T-helper 2 cell treated with Interferon-gamma antibody and Interleukin-4, amounts not matched to agents 5 μg/mL and 100 μg/mL, for 36 hours (primary cell): Measurements from ENCODE around the gene ULK1.

ENCODE experiments used
- DNase-seq: peaks from one replicate; pipeline ENCODE4 v3.0.0; 2021; ENCODE audit warnings: low spot score
- H3K27ac Mint-ChIP-seq: one replicate; pipeline ENCODE4 v1.8.0; 2021; ENCODE audit warnings: mild to moderate bottlenecking, mixed read lengths
- H3K27me3 Mint-ChIP-seq: one replicate; pipeline ENCODE4 v1.8.0; 2021; ENCODE audit warnings: low read depth, mixed read lengths
- H3K36me3 Mint-ChIP-seq: one replicate; pipeline ENCODE4 v1.8.0; 2021; ENCODE audit warnings: low read depth, mixed read lengths
- H3K4me1 Mint-ChIP-seq: one replicate; pipeline ENCODE4 v1.8.0; 2021; ENCODE audit warnings: low read depth, mixed read lengths
- H3K4me3 Mint-ChIP-seq: one replicate; pipeline ENCODE4 v1.8.0; 2022; ENCODE audit warnings: mild to moderate bottlenecking, moderate library complexity, mixed read lengths
- H3K9me3 Mint-ChIP-seq: one replicate; pipeline ENCODE4 v1.8.0; 2021; ENCODE audit warnings: mixed read lengths

The ULK1 gene

DNA sequence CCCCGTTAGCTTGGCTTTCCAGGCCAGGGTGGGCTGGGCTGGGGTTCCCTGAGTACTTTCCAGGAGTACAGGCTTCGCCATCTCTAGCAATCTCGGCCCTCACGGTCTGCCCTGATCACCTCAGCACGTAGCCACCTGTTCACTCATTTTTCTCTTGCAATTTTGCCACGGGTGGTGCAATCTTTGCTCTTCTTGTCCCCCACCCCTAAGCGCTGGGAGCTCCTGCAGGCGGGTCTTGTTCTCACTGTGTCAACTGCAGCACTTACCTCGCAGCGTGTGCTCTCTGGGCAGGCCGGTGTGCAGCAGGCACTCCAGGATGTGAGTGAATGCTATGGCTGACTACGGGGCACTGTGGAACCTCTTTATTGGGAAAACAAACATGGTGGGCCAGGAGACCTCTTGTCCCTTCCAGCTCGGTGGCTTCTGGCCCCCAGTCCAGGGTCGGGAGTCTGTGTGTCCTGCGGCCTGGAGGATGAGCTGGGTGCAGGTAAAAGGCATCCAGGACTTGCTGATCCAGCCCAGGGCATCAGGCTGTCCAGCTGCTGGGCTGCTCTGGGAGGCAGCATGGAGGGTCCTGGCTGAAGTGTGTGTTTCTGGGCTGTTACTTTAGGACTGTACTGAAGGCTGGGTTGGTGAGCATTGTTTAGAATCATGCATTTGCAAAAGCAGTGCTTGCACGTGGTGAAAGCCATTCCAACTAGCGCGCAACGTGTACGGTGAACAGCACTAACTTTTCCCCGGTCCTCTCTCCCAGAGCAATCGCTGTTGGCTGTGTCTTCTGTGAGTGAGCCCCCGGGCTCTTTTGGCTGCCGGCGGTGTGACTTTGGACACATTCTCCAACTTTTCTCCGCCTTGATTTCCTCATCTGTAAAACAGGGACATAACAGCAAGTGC lies 1.5 kb upstream of the ULK1 start:
- Mint-ChIP-seq H3K4me3 (no peak overlapping the region), H3K9me3 (no peaks in the 10 kb centered on the region), H3K27ac (no peak overlapping the region), H3K27me3 (peaks cover 6% of the 10 kb centered on the region), H3K4me1 (peaks cover 7% of the 10 kb centered on the region), H3K36me3 (no peaks in the 10 kb centered on the region)
- DNase-seq = no peak

DNA sequence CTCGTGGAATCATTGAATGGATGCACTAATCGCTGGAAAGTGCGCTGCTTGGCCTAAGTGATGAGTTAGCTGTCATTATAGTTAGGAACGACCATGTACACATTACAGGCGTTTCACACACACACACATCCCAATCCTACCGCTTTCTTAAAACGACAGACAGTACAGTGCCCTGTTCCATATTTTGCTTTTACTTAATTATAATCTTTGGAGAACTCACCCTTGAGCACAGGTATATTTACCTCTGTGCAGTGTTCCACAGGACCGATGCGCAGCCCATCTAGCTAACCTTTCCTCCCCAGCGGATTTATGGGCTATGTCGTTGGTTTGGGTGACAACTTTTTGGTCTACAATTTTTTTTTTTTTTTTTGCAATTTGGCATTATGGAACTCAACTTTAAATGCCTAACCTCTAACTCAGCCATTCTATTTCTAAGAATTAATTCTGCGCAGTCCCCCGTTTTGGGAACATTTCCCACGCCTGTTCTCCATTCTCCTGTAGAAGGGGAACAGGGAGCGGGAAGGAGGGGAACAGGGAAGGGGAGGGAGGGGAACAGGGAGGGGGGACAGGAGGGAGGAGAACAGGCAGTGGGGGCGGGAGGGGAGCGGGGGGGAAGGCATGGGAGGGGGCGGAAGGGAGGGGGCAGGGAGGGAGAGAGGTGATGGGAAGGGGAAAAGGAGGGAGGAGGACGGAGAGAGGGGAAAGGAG lies 663 bp upstream of the ULK1 start:
- H3K4me3 Mint-ChIP-seq = no peak overlapping the region
- H3K27me3 Mint-ChIP-seq = peaks cover 3% of the 10 kb centered on the region
- DNase-seq = no peak
- H3K36me3 Mint-ChIP-seq = no peaks in the 10 kb centered on the region
- no peaks in the 10 kb centered on the region for H3K9me3 Mint-ChIP-seq
- H3K4me1 Mint-ChIP-seq = peaks cover 7% of the 10 kb centered on the region
- H3K27ac Mint-ChIP-seq = peak overlapping the region; percentile 19

DNA sequence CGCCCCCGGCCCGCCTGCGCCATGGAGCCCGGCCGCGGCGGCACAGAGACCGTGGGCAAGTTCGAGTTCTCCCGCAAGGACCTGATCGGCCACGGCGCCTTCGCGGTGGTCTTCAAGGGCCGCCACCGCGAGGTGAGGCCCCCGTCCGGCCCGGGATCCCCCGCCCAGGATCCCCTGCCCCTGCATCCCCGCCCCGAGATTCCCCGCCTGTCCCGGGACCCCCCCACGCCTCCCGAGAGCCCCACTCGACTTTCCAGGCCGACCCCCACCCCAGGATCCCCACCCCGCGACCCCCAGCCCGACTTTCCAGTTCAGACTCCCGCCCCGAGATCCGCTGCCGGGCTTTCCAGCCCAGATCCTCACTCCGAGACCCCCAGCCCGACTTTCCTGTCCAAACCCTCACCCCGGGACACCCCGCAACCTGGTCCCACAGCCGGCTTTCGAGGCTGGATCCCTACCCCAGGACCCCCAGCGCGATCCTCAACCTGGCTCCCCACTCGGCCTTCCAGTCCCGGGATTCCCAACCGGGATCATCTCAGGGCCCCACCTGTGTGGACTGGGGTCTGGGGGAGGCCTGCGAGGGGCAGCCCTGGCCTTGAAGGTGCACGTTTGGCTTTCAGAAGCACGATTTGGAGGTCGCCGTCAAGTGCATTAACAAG lies 688 bp downstream of the ULK1 start:
- Mint-ChIP-seq H3K4me1 (peaks cover 7% of the 10 kb centered on the region), H3K9me3 (no peaks in the 10 kb centered on the region), H3K4me3 (peak overlapping the region; percentile 85), H3K27me3 (no peaks in the 10 kb centered on the region), H3K36me3 (no peaks in the 10 kb centered on the region), H3K27ac (peak overlapping the region; percentile 89)
- peak; percentile 16 for DNase-seq

DNA sequence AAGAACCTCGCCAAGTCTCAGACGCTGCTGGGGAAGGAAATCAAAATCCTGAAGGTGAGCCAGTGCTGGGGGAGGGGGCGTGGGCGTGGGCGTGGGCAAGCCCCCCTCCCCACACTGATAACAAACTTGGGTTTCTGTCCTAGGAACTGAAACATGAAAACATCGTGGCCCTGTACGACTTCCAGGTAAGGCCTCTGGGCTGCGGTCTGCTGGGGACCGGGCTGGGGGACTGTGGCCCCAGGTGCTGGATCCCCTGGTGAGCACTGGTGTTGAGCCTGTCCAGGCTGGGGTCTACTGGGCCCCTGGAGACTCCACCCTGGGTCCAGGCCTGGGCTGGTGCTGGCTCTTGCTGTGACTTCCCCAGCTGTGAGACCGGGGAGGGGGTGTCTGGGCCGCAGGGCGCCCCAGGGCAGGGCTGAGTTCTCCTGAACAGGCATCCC lies 1.2 kb downstream of the ULK1 start:
- DNase-seq = no peak
- peak overlapping the region; percentile 89 for H3K27ac Mint-ChIP-seq
- no peaks in the 10 kb centered on the region for H3K36me3 Mint-ChIP-seq
- H3K4me1 Mint-ChIP-seq = peaks cover 7% of the 10 kb centered on the region
- no peaks in the 10 kb centered on the region for H3K9me3 Mint-ChIP-seq
- peak overlapping the region; percentile 85 for H3K4me3 Mint-ChIP-seq
- H3K27me3 Mint-ChIP-seq = no peaks in the 10 kb centered on the region

DNA sequence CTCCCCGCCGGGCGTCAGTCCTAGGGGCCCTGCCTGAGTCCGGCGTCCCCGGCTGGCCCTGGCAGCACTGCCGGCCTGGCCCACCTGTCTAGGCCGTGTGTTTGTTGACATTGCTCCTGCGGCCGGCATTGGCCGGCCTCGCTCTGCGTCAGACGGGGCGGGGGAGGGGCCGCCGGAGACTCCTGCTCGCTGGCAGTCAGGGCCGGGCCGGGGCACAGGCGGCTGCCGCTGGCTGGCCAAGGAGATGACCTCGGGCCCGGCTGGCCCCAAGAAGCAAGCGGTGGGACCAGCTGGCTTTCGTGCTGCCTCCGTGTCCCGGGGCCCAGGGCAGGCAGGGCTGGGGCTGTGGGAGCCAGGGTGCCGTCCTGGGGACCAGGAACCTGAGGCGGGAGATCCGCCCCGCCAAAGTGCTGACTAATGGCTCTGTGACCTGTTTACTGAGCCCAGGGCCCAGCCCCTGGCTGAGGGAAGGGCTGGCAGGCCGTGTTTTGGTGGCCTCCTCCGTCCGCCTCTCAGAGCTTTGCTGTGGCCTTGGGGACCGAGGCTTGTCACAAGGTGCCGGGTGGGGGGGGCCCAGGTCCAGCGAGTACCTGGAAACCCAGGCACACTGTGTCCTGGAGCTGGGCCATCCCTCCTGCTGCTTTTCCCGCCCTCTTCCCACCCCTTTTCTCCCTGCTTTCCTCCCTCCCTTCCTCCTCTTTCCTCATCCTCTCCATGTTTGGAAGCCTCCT lies 1.8 kb downstream of the ULK1 start:
- H3K27me3 Mint-ChIP-seq = no peaks in the 10 kb centered on the region
- peaks cover 7% of the 10 kb centered on the region for H3K4me1 Mint-ChIP-seq
- no peaks in the 10 kb centered on the region for H3K36me3 Mint-ChIP-seq
- H3K9me3 Mint-ChIP-seq = no peaks in the 10 kb centered on the region
- H3K4me3 Mint-ChIP-seq = peak overlapping the region; percentile 85
- peak; percentile 75 for DNase-seq
- H3K27ac Mint-ChIP-seq = peak overlapping the region; percentile 89

DNA sequence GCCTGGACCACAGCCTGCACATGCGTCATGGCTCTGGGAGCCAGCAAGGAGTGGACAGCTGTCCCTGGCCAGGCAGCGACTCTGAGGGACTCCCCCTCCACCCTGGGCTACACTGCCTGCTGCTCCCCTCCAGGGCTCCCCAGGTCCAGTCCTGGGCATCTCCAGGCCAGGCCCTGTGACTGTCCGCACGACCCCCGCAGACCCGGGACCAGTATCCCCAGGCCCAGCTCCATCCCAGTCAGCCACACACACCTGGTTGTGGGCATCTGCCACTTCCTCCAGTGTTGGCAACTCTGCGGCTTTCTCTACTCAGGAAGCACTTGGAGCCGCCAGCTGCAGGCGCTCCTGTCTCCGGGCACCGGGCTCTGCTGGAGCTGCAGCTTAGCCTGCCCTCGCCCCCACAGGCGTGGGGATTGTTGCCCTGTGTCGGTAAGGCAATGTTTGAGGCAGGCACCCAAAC lies 2.4 kb downstream of the ULK1 start:
- peak overlapping the region; percentile 60 for H3K27ac Mint-ChIP-seq
- no peak for DNase-seq
- peak overlapping the region; percentile 65 for H3K4me3 Mint-ChIP-seq
- no peaks in the 10 kb centered on the region for H3K27me3 Mint-ChIP-seq
- peaks cover 7% of the 10 kb centered on the region for H3K4me1 Mint-ChIP-seq
- no peaks in the 10 kb centered on the region for H3K9me3 Mint-ChIP-seq
- no peaks in the 10 kb centered on the region for H3K36me3 Mint-ChIP-seq

DNA sequence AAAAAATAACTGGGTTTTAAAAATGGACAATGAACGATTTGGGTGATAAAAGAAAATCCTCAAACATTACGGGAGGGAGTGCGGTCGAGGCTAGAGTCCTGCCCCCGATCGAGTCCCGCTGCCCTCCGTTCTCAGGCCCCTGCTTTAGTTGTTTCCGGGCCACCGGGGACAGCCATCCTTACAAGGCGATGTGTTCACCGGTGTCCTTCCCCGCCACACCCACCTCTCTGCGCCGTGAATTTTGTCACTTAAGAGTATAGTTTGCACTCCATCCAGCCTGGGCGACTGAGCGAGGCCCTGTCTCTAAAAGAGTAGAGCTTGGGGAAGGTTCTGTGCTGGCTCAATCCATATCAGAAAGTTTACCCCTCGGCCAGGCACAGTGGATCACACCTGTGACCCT lies 2.9 kb downstream of the ULK1 start:
- no peaks in the 10 kb centered on the region for H3K27me3 Mint-ChIP-seq
- no peaks in the 10 kb centered on the region for H3K36me3 Mint-ChIP-seq
- no peaks in the 10 kb centered on the region for H3K9me3 Mint-ChIP-seq
- no peak for DNase-seq
- peak overlapping the region; percentile 55 for H3K27ac Mint-ChIP-seq
- H3K4me1 Mint-ChIP-seq = peaks cover 7% of the 10 kb centered on the region
- H3K4me3 Mint-ChIP-seq = peak overlapping the region; percentile 43

DNA sequence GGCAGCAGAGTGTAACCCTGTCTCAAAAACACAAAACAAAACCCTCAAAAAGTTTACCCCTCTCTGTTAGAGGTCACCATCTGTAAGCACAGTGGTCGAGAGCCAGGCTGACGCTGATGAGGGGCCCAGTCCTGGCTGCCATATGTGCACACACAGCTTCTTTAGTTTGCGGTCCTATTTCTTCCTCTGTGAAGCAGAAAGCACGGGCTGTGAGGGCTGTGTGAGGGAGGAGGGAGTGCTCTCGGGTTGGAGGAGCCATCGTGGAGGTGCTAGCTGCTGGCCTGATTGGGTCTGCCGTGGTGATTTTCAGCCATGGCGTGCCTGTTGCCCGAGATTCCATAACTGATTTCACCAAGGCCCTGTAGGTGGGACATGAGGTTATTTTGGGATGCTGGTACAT lies 3.5 kb downstream of the ULK1 start:
- Mint-ChIP-seq H3K27ac (no peak overlapping the region), H3K36me3 (no peaks in the 10 kb centered on the region), H3K9me3 (no peaks in the 10 kb centered on the region), H3K4me3 (no peak overlapping the region), H3K27me3 (no peaks in the 10 kb centered on the region), H3K4me1 (peaks cover 7% of the 10 kb centered on the region)
- DNase-seq = no peak

DNA sequence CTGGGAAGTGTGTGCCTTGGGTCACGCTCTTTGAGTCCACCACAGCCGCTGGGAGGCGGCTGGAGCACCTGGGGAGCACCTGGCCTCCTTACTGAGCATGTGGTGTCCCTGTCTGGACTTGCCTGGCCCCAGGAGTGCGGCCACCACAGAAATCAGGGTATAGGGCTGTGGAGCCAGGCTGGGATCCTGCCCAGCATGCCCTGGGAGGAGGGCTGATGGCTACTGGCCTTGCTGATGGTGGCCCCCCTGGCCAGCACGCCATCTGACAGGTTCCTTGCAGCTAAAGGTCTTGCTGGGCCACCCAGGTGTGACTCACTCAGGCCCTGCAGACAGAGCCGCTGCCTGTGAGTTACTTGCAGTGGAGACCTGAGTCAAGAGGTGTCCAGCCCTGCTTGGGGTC lies 6.0 kb downstream of the ULK1 start:
- peaks cover 4% of the 10 kb centered on the region for H3K4me1 Mint-ChIP-seq
- H3K36me3 Mint-ChIP-seq = no peaks in the 10 kb centered on the region
- no peaks in the 10 kb centered on the region for H3K27me3 Mint-ChIP-seq
- no peak for DNase-seq
- H3K27ac Mint-ChIP-seq = no peak overlapping the region
- H3K4me3 Mint-ChIP-seq = no peak overlapping the region
- H3K9me3 Mint-ChIP-seq = no peaks in the 10 kb centered on the region

DNA sequence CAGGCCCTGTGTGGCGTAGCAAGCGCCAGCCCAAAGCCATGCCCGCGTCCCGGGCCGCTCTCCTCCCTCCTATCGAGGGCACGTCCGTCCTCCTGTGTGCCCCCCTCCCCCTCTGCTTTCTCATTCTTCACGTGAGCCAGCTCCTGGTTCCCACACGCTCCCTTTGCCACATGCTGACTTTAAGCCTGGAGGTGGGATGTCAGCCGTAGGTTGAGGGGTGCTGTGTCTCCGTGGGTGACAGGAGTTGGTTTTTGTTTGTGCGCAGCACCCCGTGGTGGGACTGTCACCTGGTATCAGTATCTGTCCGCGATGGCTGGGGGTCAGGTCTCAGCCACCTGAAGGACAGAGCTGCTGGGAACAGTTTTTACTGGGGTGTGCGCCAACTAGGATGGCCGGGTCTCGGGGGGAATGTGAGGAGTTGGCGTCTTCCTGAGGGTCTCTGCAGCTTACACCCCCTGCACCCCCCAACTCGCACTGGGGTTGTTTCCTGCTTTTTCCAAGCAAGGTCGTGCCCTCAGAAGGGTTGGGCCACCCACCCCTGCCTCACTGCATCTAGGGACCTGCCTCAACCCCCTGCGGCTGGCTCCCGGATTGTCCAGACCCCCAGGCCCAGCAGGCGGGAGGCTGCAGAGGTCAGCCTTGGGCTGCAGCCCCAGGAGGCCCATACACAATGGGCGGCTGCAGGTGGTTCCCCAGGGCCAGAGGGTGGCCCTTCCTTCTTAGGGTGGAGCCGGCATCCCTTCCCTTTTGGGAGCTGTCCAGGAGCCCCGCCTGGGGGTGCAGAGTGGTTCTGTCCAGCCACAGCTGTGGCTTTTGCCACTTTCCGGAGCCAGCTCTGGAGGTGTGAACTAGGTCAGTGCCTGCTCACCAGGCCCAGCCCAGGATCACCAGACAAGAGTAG lies 7.3 kb downstream of the ULK1 start:
- Mint-ChIP-seq H3K27ac (no peak overlapping the region), H3K27me3 (no peaks in the 10 kb centered on the region), H3K9me3 (no peaks in the 10 kb centered on the region), H3K4me3 (no peak overlapping the region), H3K36me3 (no peaks in the 10 kb centered on the region), H3K4me1 (peaks cover 4% of the 10 kb centered on the region)
- DNase-seq = no peak

DNA sequence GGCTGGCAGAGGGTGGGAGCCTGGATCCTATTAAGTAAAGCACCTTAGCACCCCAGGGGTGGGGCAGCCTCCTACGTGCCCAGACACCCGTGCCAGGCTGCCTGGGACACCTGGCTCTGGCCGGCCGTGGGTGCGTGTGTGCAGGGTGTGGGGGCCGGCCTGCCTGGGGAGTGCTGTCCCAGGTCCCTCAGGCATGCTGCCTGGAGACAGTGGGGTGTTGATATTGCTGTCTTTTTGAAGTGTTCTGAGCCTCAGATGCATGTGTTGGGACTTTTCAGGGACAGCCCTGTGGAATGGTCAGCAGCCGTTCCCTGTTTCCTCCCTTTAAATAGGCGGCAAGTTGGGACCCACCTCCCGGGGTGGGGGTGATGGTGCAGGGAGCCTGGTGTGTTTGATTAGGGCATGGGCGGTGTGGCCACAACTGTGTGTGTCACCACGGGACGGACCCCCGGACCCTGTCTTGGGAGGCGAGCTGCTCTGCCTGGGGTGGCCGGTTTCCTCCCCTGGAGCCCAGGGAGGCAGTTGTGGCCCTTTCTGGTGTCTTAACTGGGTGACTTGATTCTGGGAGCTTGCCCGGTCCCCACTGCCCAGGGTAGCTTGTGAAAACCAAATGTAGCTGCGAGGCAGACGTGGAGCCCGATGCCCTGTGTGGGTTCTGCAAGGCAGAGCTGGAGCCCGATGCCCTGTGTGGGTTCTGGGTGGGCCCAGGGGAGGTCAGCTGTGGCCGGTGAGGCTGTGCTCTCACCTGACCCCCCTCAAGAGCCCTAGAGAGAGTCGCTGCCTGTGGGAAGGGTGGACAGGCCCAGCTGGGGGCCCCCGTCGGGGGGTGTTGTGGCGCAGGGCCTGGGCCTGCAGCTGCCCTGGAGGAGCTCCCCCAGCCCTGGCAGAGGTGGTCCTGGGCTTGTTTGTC lies 8.2 kb downstream of the ULK1 start:
- no peak overlapping the region for H3K27ac Mint-ChIP-seq
- no peak for DNase-seq
- H3K27me3 Mint-ChIP-seq = no peaks in the 10 kb centered on the region
- H3K9me3 Mint-ChIP-seq = no peaks in the 10 kb centered on the region
- no peaks in the 10 kb centered on the region for H3K36me3 Mint-ChIP-seq
- no peak overlapping the region for H3K4me3 Mint-ChIP-seq
- H3K4me1 Mint-ChIP-seq = peaks cover 4% of the 10 kb centered on the region
